NB4 (cell line): Measurements from ENCODE around the gene MTHFSD.
A peak's percentile ranks its signal among the peaks of the same experiment; 100 is the strongest.

Experiments used
- CTCF ChIP-seq: IDR thresholded peaks from one replicate; pipeline ENCODE4 v1.5.1; 2012; ENCODE audit warnings: low read depth, low read length
- MAX ChIP-seq: IDR thresholded peaks from 2 replicates; pipeline ENCODE4 v1.6.1; 2011; ENCODE audit warnings: low read depth, low read length
- POLR2A ChIP-seq: IDR thresholded peaks from 2 replicates; pipeline ENCODE4 v1.6.1; 2011; ENCODE audit warnings: mild to moderate bottlenecking; ENCODE audit not compliant: insufficient read length; ENCODE audit errors: extremely low read depth

GRCh38 chr16:86575754-86576557, 20.9 kb upstream of the MTHFSD start:
- TF ChIP-seq POLR2A (no peak), CTCF (peak; percentile 73), MAX (0 out of 2 replicates have a peak, but pooled peaks have one; percentile 17)
